A673 (cell line): ENCODE data around the gene SEC63.

ENCODE experiments used
- CTCF ChIP-seq: fragments of 300-800, 200-600 bp; sonication (generic); conservative IDR thresholded peaks from 2 replicates; pipeline ENCODE4 v1.5.1; 2017; ENCODE audit warnings: low read depth, mild to moderate bottlenecking, antibody characterized with exemption, low read length, moderate library complexity, mixed read lengths
- EZH2 ChIP-seq: fragments of 200-600 bp; sonication (generic); IDR thresholded peaks from 2 replicates; pipeline ENCODE4 v1.6.1; 2017; ENCODE audit warnings: borderline replicate concordance, low read depth, mild to moderate bottlenecking, mixed read lengths, antibody characterized with exemption, low read length; ENCODE audit not compliant: poor library complexity, severe bottlenecking

- TF ChIP-seq CTCF (no peak), EZH2 (no peak)
These were observed 135.6 kb downstream of the SEC63 start for GRCh38 chr6:107822176-107823046.
